T-helper 2 cell (primary cell): ENCODE measurements around the gene ABHD16B.
"Not testable (repeated sequence)": the region's sequence is repeated elsewhere in the genome, so short reads cannot be mapped to it uniquely, and the experiment has no call there.

ENCODE experiments used
- DNase-seq, 5 experiments: peaks; one replicate each; pipeline versions ENCODE4 v3.0.0 to v3.0.0-alpha.2; 2012 to 2022

ABHD16B gene

GRCh38 chr20:63856098-63856511 is 5.2 kb upstream of the ABHD16B start:
- no peak for DNase-seq

GRCh38 chr20:63857764-63858392 is 3.4 kb upstream of the ABHD16B start:
- no peak for DNase-seq

DNA sequence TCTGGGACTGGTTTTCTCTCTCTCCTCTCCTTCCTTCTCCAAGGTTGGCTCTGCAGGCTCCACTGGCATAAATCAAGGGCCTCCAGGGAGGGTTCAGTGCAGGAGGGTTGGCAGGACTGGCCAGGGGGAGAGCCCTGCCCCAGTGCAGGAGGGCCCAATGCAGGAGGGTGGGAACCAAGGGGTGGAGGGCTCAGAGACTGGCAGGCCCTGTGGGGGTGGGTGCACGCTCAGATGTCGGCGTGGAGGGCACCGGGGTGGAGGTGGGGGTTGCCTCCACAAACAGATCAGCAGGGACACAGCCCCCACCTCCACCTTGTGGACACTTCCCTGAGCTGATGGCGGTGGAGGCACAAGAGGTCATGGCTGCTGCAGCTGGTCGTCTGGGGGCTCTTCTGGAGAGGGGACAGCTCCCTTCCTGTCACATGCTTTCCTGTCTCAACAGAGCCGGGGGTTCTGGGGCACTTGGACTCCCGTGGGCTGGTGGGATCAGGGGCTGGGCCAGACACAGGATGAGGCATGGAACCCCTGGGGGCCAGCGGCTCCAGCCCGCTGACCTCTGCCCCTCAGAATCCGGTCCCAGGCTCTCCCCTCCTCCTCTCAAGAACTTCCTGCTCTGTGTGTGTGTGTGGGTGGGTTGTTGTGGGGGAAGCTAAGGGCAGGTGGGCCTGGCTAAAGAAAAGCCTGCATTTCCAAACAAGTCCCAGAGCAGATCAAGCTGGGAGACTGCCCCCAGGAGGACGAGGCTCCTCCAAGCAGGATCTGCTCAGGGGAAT is 2.7 kb upstream of the ABHD16B start:
- no peak for DNase-seq

GRCh38 chr20:63859166-63859699 is 2.1 kb upstream of the ABHD16B start:
- no peak for DNase-seq

DNA sequence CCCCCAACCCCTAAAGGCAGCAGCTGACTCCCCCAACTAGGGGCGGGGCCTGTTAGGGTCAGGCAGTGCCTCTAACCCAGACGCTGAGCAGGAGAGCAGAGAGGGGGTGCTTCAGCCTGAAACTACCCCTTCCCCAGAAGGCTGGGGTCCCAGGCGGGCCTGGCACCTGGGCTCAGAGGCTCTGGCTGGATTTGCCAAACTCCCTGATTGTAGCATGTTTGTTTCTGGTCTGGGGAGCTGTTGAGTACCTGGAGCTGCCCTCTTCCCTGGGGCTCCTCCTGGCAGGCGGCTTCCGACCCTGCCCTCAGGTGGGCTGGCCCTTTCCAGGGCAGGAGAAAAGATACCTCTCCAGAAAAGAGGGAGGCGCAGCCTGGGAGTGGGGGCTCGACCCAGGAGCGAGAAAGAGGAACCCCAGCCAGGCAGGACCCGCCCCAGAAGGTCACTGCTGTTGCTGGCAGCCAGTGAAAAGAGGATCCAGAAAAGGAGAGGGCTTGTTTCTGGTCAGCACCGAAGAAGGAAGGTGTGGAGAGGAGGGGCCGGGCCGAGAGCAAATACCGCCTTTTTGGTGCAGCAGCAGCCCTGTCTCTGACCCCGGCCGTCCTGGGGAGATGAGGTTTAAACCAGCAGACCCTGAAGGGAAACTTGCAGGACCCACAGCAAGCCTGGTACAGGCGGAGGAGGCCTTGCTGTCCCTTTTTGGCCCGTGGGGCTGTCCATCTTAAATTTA is 810 bp upstream of the ABHD16B start:
- DNase-seq: no peak

- DNase-seq: no peak
These were observed 943 bp downstream of the ABHD16B start for GRCh38 chr20:63861981-63862901.

GRCh38 chr20:63863021-63863797 is 1.9 kb downstream of the ABHD16B start:
- no peak for DNase-seq

- peak; percentile 44 to 92 (median 67) for DNase-seq
These were observed 2.7 kb downstream of the ABHD16B start for GRCh38 chr20:63863798-63864544.

- no peak for DNase-seq
These were observed 3.3 kb downstream of the ABHD16B start for GRCh38 chr20:63864545-63864977.

- peak; percentile 90 to 99 (median 97) for DNase-seq
These were observed 3.8 kb downstream of the ABHD16B start, which contains the start of gene TPD52L2 for GRCh38 chr20:63864978-63865640. TPD52L2 (plus strand) TSS chr20:63865270; CDS start chr20:63865366, 96 bp downstream.

DNA sequence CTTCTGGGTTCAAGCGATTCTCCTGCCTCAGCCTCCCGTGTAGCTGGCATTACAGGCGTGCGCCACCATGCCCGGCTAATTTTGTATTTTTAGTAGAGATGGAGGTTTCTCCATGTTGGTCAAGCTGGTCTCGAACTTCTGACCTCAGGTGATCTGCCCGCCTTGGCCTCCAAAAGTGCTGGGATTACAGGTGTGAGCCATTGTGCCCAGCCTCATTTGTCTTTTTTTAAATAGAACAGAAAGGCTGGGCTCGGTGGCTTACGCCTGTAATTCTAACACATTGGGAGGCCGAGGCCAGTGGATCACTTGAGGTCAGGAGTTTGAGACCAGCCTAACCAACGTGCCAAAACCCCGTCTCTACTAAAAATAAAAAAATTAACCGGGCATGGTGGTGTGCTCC is 5.7 kb downstream of the ABHD16B start:
- not testable (repeated sequence) for DNase-seq

DNA sequence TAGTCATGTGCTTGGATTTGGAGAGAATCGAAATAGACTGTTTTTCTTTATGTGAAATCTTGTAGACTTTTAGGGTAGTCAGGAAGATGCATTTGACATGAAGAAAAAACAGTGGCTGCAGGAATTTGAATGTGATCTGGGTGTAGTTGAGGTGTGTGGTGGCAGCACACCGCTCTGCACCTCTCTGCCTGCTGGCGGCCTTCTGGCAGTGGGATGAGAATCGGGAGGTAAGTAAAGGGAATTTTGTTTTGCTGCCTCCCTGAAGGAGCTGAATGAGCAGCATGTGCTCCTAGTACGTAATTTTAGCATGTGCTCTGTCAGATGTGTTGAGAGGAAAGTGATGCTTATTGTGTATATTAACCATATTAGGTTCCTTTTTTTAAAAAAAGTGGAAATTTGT is 7.0 kb downstream of the ABHD16B start:
- DNase-seq: no peak

DNA sequence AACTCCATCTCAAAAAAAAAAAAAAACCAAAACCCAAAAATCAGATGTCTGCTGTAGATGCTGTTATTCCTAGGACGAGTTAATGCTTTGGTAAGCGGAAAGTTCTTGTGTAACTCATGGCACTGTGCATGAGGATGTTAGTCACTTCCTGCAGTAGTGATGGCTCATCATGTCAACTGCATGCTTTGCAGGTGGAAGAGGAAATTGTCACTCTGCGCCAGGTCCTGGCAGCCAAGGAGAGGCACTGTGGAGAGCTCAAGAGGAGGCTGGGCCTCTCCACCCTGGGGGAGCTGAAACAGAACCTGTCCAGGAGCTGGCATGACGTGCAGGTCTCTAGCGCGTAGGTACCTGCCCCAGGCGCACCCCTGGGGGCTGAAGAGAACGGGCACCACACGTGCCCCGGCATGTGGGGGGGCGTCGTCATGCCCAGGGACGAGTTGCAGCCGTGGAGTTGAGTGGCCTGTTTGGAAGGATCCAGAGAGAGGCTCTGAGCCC is 12.2 kb downstream of the ABHD16B start:
- DNase-seq: peak in 1 of 5 experiments; percentile 76

- DNase-seq: not testable (repeated sequence)
These were observed 12.9 kb downstream of the ABHD16B start for GRCh38 chr20:63874241-63874640.

DNA sequence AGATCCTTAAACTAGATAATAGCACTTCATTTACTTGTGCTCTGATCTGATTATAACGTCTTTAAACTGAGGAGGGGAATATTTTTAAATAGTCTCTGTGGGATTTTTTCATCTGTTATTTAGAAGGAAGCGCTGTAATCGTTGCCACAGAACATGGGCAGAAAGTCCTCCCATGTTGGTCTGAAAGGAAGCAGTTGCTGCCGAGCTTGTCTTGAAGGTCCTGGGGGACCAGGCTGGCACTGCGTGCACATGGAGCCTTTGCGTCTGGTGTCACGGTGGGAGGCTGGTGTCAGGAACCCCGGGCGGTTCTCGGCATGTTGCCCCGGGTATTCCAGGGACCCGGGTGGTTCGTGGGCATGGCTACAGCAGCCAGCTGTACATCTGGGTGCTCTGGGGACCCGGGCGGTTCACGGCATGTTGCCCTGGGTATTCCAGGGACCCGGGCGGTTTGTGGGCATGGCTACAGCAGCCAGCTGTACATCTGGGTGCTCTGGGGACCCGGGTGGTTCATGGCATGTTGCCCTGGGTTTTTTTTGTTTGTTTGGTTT is 15.3 kb downstream of the ABHD16B start:
- no peak for DNase-seq

DNA sequence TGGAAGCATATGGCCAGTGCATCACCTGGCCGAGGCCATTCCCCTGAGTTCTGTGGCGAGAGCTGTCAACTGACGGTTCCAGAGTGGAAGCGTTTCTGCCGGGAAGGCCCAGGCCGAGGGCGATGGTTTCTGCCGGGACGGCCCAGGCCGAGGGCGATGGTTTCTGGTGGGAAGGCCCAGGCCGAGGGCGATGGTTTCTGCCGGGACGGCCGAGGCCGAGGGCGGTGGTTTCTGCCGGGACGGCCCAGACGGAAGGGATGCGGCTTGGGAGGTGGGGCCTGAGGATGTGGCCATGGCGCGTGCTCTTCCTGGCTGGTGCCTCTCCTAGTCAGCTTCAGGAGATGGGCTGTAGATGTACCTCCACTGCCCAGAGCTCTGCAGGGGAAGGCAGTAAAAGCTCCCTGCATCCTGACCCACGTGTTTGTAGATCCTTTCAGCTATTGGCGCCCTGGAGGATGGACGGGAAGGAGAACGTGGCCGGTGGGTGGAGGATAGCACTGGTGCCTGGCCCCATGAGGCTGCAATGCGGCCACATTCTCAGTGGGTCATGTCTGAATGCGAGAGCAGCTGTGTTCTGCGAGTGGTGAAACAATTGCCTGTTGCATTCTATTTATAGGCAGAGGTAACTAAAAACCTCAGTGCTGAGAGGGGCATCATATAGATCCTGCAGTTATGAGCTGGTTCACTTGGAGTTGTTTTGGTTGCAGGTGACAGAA is 16.6 kb downstream of the ABHD16B start:
- no peak for DNase-seq

GRCh38 chr20:63878899-63879663 is 17.8 kb downstream of the ABHD16B start:
- DNase-seq: no peak

GRCh38 chr20:63880901-63881300 is 19.6 kb downstream of the ABHD16B start:
- DNase-seq: not testable (repeated sequence)
